Heart right ventricle (tissue), 16 donors: ENCODE results near the gene ZCCHC7. TPM values are rescaled to one million over a fixed set of nuclear protein-coding genes. Genes with fewer than 3 reads are reported as not detected.

Experiments
- ATAC-seq, 8 donors: fragments of 200-7000 bp; cut with Tn5 transposase; one replicate each; pipeline ENCODE4 v1.9.1; 2020; ENCODE audit warnings: mild to moderate bottlenecking in 8 of 8, moderate library complexity in 8 of 8, moderate number of reproducible peaks in 1 of 8
- DNase-seq, 2 donors: peaks; one replicate each; pipeline ENCODE4 v3.0.0-alpha.2; 2020
- H3K27ac ChIP-seq, 10 donors: fragments of 200-600 bp; sonication (generic) in 2 of 10; one replicate each; pipeline versions ENCODE4 v1.5.0 to v1.8.0; 2020 to 2022; ENCODE audit warnings: mild to moderate bottlenecking in 3 of 10
- H3K27me3 ChIP-seq, 7 donors: fragments of 200-600 bp; one replicate each; pipeline ENCODE4 v1.8.0; 2021 to 2022; ENCODE audit warnings: mild to moderate bottlenecking in 2 of 7
- H3K36me3 ChIP-seq, 9 donors: fragments of 200-600 bp; sonication (generic) in 1 of 9; one replicate each; pipeline versions ENCODE4 v1.5.0 to v1.8.0; 2020 to 2022; ENCODE audit warnings: mild to moderate bottlenecking in 2 of 9
- H3K4me1 ChIP-seq, 9 donors: fragments of 200-600 bp; sonication (generic) in 1 of 9; one replicate each; pipeline versions ENCODE4 v1.5.0 to v1.8.0; 2020 to 2022; ENCODE audit warnings: mild to moderate bottlenecking in 4 of 9
- H3K4me3 ChIP-seq, 10 donors: fragments of 200-600 bp; sonication (generic) in 2 of 10; one replicate each; pipeline versions ENCODE4 v1.5.0 to v1.8.0; 2020 to 2022; ENCODE audit warnings: mild to moderate bottlenecking in 7 of 10, moderate library complexity in 2 of 10
- H3K9me3 ChIP-seq, 11 donors: fragments of 200-600 bp in 10 of 11; sonication (generic) in 2 of 11; one replicate each; pipeline versions ENCODE4 v1.5.0 to v1.8.0; 2013 to 2022; ENCODE audit warnings: mild to moderate bottlenecking in 2 of 11, control low read depth in 1 of 11, moderate library complexity in 1 of 11
- CTCF ChIP-seq, 9 donors: fragments of 200-600 bp; sonication (generic) in 2 of 9; IDR thresholded peaks; one replicate each; pipeline versions ENCODE4 v1.5.0 to v1.8.0; 2021 to 2022; ENCODE audit warnings: antibody characterized with exemption in 9 of 9, mild to moderate bottlenecking in 5 of 9, moderate library complexity in 1 of 9
- WGBS, 2 donors: extraction: QIAGEN DNeasy Blood & Tissue Kit; methylation state at CpG; one replicate each; pipeline ENCODE4 v1.1.7; 2013; ENCODE audit warnings: inconsistent platforms in 1 of 2; 5-methylcytosine and 5-hydroxymethylcytosine counted together
- intact Hi-C, 10 donors: fragments of 100-400 bp; cut with DNase I; formaldehyde crosslinking; loops; one replicate each; pipeline versions ENCODE4 v1.11.1 to v1.14.2; 2022
- polyA plus RNA-seq, 2 donors: library from polyadenylated mRNA; stranded (reverse); fragments of 200-250 nt; gene quantifications; one replicate each; pipeline ENCODE4 v1.2.3, GENCODE V29; 2013
- total RNA-seq, 10 donors: library from RNA; stranded (reverse); fragmentation: NEBNext Ultra II Directional in 3 of 10; extraction: Animal tissue kit (Norgen Biotek cat#: 25700) in 3 of 10; gene quantifications; one replicate each; pipeline versions ENCODE4 v1.2.1 to v1.2.4, GENCODE V29; 2021 to 2023
- donor health status: Arrhythmogenic right ventricular cardiomyopathy.
- donor health status: ischemic (EF 13 %, LVEDD 7.1; RV severe dilation, severe dysfunction).
- donor health status: healthy with polysubstance abuse.
- donor health status: DM: no; HTN: yes; CAD: no.
- donor health status: DM: no; HTN: no; CAD: no.
- donor health status: ischemic (EF 25% LVEDD 6.9; RV normal size, moderate dysfunction).
- donor health status: ischemic (EF 25% LVEDD 5.7; RV mildly dilated, moderate dysfunction).
- donor health status: healthy.
- donor health status: DM: yes; HTN: yes; CAD: no.
- donor health status: Ischemic cardiomyopathy.
- donor health status: ischemic (EF 35%, LVEDD 5.7; RV mildly dilated, moderate dysfunction).
- donor health status: nonischemic (EF 11% LVEDD 7.7; RV severe dilation, severe dysfunction).
- donor health status: DM: yes; HTN: yes; CAD: no.
- donor health status: PGD.
- donor health status: ischemic (EF 29% LVEDD 5.4; RV normal size, mild dysfunction).
- donor health status: nonischemic (EF 23%, LVEDD 6.1; RV moderate dilation, normal function).

ZCCHC7 gene
- total and polyA plus RNA-seq, 12 donors, result 4.3 to 11.9 (median 8.9) TPM

- Histone ChIP-seq H3K9me3 (peaks cover 0 to 4% (median 0%) of the 10 kb centered on the region in 11 donors), H3K27ac (no peak overlapping the region), H3K4me1 (no peaks in the 10 kb centered on the region), H3K36me3 (peaks cover 0 to 6% (median 0%) of the 10 kb centered on the region in 9 donors), H3K27me3 (no peaks in the 10 kb centered on the region), H3K4me3 (no peak overlapping the region)
- 96 to 99% methylated on average over 2 of the region's 2 CpGs for WGBS, 2 donors
- ATAC-seq, result no peak
- no peak for DNase-seq
- TF ChIP-seq CTCF (IDR thresholded peaks at IDR 0.05), result no peak
- intact Hi-C loops, result no loop called here
Measured at GRCh38 chr9:37178742-37179141, 58.4 kb downstream of the ZCCHC7 start.

GRCh38 chr9:37179576-37179975, 59.2 kb downstream of the ZCCHC7 start:
- no peak overlapping the region for H3K4me3 ChIP-seq
- H3K4me1 ChIP-seq, result no peaks in the 10 kb centered on the region
- H3K36me3 ChIP-seq, result peaks cover 0 to 6% (median 0%) of the 10 kb centered on the region in 9 donors
- no peaks in the 10 kb centered on the region for H3K27me3 ChIP-seq
- WGBS, 2 donors, result 83 to 88% methylated on average over 3 of the region's 3 CpGs
- no peak overlapping the region for H3K27ac ChIP-seq
- no peak for TF ChIP-seq CTCF (IDR thresholded peaks at IDR 0.05)
- ATAC-seq (no peak), DNase-seq (no peak)
- peaks cover 0 to 4% (median 0%) of the 10 kb centered on the region in 11 donors for H3K9me3 ChIP-seq
- intact Hi-C loops, result no loop called here

- 70 to 87% methylated on average over 2 of the region's 2 CpGs for WGBS, 2 donors
- H3K9me3 ChIP-seq, result peaks cover 0 to 4% (median 0%) of the 10 kb centered on the region in 11 donors
- ATAC-seq, result no peak
- no peak for DNase-seq
- H3K4me3 ChIP-seq, result no peak overlapping the region
- intact Hi-C loops, result no loop called here
- TF ChIP-seq CTCF (IDR thresholded peaks at IDR 0.05), result no peak
- H3K27me3 ChIP-seq, result no peaks in the 10 kb centered on the region
- H3K27ac ChIP-seq, result no peak overlapping the region
- no peaks in the 10 kb centered on the region for H3K4me1 ChIP-seq
- peaks cover 0 to 6% (median 0%) of the 10 kb centered on the region in 9 donors for H3K36me3 ChIP-seq
Measured at GRCh38 chr9:37180138-37180537, 59.8 kb downstream of the ZCCHC7 start.

- H3K4me3 ChIP-seq, result no peak overlapping the region
- H3K27me3 ChIP-seq, result no peaks in the 10 kb centered on the region
- peaks cover 0 to 10% (median 0%) of the 10 kb centered on the region in 9 donors for H3K4me1 ChIP-seq
- ATAC-seq (no peak), DNase-seq (no peak)
- 92 to 95% methylated on average over 1 of the region's 1 CpG for WGBS, 2 donors
- peaks cover 0 to 6% (median 0%) of the 10 kb centered on the region in 9 donors for H3K36me3 ChIP-seq
- no peak overlapping the region for H3K27ac ChIP-seq
- intact Hi-C loops, result no loop called here
- no peak for TF ChIP-seq CTCF (IDR thresholded peaks at IDR 0.05)
- peaks cover 0 to 8% (median 0%) of the 10 kb centered on the region in 11 donors for H3K9me3 ChIP-seq
Measured at GRCh38 chr9:37182718-37183117, 62.3 kb downstream of the ZCCHC7 start.
